H54 (cell line): ENCODE results near the gene PIK3CG.

Experiments used
- DNase-seq: peaks from one replicate; pipeline ENCODE4 v3.0.0; 2011; ENCODE audit warnings: low spot score, mixed read lengths; ENCODE audit not compliant: insufficient read length
- FAIRE-seq: peaks from 3 replicates; lab custom pipeline; 2011; peaks lifted over from hg19 to GRCh38; lab: Jason Lieb, UNC
- POLR2A ChIP-seq: IDR thresholded peaks from 2 replicates; pipeline ENCODE4 v1.6.1; 2011; ENCODE audit warnings: low read depth, mild to moderate bottlenecking, low read length

PIK3CG gene

GRCh38 chr7:106866298-106867281 is 1.5 kb downstream of the PIK3CG start:
- TF ChIP-seq POLR2A: no peak
- FAIRE-seq (no peak), DNase-seq (no peak)

GRCh38 chr7:106867641-106868351 is 2.7 kb downstream of the PIK3CG start:
- FAIRE-seq: no peak

GRCh38 chr7:106868364-106868763 is 3.3 kb downstream of the PIK3CG start:
- TF ChIP-seq POLR2A: no peak
- FAIRE-seq: no peak

More at GRCh38 chr7:106867641-106868351, 2.7 kb downstream of the PIK3CG start:
- DNase-seq: no peak
- no peak for TF ChIP-seq POLR2A

GRCh38 chr7:106869954-106870353 is 4.9 kb downstream of the PIK3CG start:
- DNase-seq (no peak), FAIRE-seq (no peak)
- TF ChIP-seq POLR2A: no peak

More at GRCh38 chr7:106868364-106868763, 3.3 kb downstream of the PIK3CG start:
- DNase-seq: no peak

- FAIRE-seq: no peak
Measured at GRCh38 chr7:106870528-106870927, 5.4 kb downstream of the PIK3CG start.

GRCh38 chr7:106870983-106871410 is 5.9 kb downstream of the PIK3CG start:
- no peak for FAIRE-seq
- no peak for DNase-seq
- TF ChIP-seq POLR2A: no peak

More at GRCh38 chr7:106870528-106870927, 5.4 kb downstream of the PIK3CG start:
- DNase-seq: no peak
- TF ChIP-seq POLR2A: no peak

GRCh38 chr7:106871793-106872571 is 6.9 kb downstream of the PIK3CG start:
- no peak for TF ChIP-seq POLR2A
- no peak for FAIRE-seq
- DNase-seq: no peak

- DNase-seq: no peak
- TF ChIP-seq POLR2A: no peak
- FAIRE-seq: no peak
Measured at GRCh38 chr7:106872763-106873162, 7.7 kb downstream of the PIK3CG start.

GRCh38 chr7:106874076-106874475 is 9.0 kb downstream of the PIK3CG start:
- DNase-seq (no peak), FAIRE-seq (no peak)
- TF ChIP-seq POLR2A: no peak

- DNase-seq (no peak), FAIRE-seq (no peak)
- TF ChIP-seq POLR2A: no peak
Measured at GRCh38 chr7:106875508-106875907, 10.4 kb downstream of the PIK3CG start.

GRCh38 chr7:106878748-106879439 is 13.8 kb downstream of the PIK3CG start:
- FAIRE-seq: no peak
- no peak for TF ChIP-seq POLR2A
- no peak for DNase-seq

- DNase-seq: no peak
- FAIRE-seq: no peak
- TF ChIP-seq POLR2A: no peak
Measured at GRCh38 chr7:106881984-106882383, 16.9 kb downstream of the PIK3CG start.
